NCI-H345 treated with DMSO at 0.1 percent for 48 hours (cell line): ENCODE measurements around the gene CYP27B1.
A peak's percentile ranks its signal among the peaks of the same experiment; 100 is the strongest.

Experiments
- DNase-seq: peaks from one replicate; lab custom pipeline; 2025; ENCODE audit not compliant: unreplicated experiment; lab: John Stamatoyannopoulos, UW

The CYP27B1 gene

GRCh38 chr12:57751788-57752667, 14.8 kb downstream of the CYP27B1 start, which contains the start of gene CDK4:
Gene CDK4, minus strand, starts transcription at chr12:57752310. Its CDS starts 593 bp downstream, at chr12:57751717.
- DNase-seq = peak; percentile 99

- DNase-seq = no peak
These were observed 15.5 kb downstream of the CYP27B1 start for GRCh38 chr12:57751432-57751787.

- no peak for DNase-seq
These were observed 16.1 kb downstream of the CYP27B1 start for GRCh38 chr12:57750561-57751431.

- no peak for DNase-seq
These were observed 17.8 kb downstream of the CYP27B1 start for GRCh38 chr12:57749061-57749460.

- no peak for DNase-seq
These were observed 20.9 kb downstream of the CYP27B1 start for GRCh38 chr12:57746025-57746424.

GRCh38 chr12:57745485-57745881, 21.4 kb downstream of the CYP27B1 start:
- no peak for DNase-seq

GRCh38 chr12:57744777-57745484, 21.9 kb downstream of the CYP27B1 start, which contains the start of gene TSPAN31:
Gene TSPAN31, plus strand, starts transcription at chr12:57745039. Its CDS starts 116 bp downstream, at chr12:57745155.
- DNase-seq = peak; percentile 97

GRCh38 chr12:57744194-57744776, 22.6 kb downstream of the CYP27B1 start:
- DNase-seq = no peak

GRCh38 chr12:57743769-57744168, 23.1 kb downstream of the CYP27B1 start:
- DNase-seq = no peak

GRCh38 chr12:57741844-57742738, 24.8 kb downstream of the CYP27B1 start:
- no peak for DNase-seq

GRCh38 chr12:57741413-57741789, 25.5 kb downstream of the CYP27B1 start:
- no peak for DNase-seq

GRCh38 chr12:57740656-57741412, 26.0 kb downstream of the CYP27B1 start:
- DNase-seq = no peak

- DNase-seq = no peak
These were observed 26.9 kb downstream of the CYP27B1 start for GRCh38 chr12:57739914-57740538.

- DNase-seq = no peak
These were observed 27.5 kb downstream of the CYP27B1 start for GRCh38 chr12:57739387-57739786.

GRCh38 chr12:57738661-57739237, 28.1 kb downstream of the CYP27B1 start, which contains the start of gene AGAP2:
Gene AGAP2, minus strand, starts transcription at chr12:57738742. Its CDS starts 496 bp downstream, at chr12:57738246.
- DNase-seq = peak; percentile 27

GRCh38 chr12:57737467-57738460, 29.1 kb downstream of the CYP27B1 start:
- DNase-seq = no peak
